ENCODE results near the gene KLK14. TPM values are rescaled to one million over a fixed set of nuclear protein-coding genes. Genes with fewer than 3 reads are reported as not detected.

The KLK14 gene
- total RNA-seq, 2 experiments from 2014 or later: 0.22 TPM; not detected in 1

GRCh38 chr19:51083181-51083580 is 494 bp upstream of the KLK14 start:
- no peak overlapping the region for H3K27ac Mint-ChIP-seq
- no peak for TF ChIP-seq CTCF (IDR thresholded peaks at IDR 0.05)
- DNase-seq: no peak
- no peaks in the 10 kb centered on the region for H3K36me3 ChIP-seq (ENCODE audit: insufficient read depth, low read length)
- no peaks in the 10 kb centered on the region for H3K4me1 ChIP-seq (ENCODE audit: insufficient read depth, low read length)
- no peaks in the 10 kb centered on the region for H3K9me3 Mint-ChIP-seq
- H3K27me3 ChIP-seq (ENCODE audit: control insufficient read depth in 1 of 2, insufficient read depth in 2 of 2, low read length in 2 of 2): no peaks in the 10 kb centered on the region
- CTCF ChIA-PET: no interaction called here
- H3K36me3 Mint-ChIP-seq (ENCODE audit: low read depth): no peaks in the 10 kb centered on the region
- peaks cover 6% of the 10 kb centered on the region for H3K27me3 Mint-ChIP-seq
- no peak overlapping the region for H3K4me3 Mint-ChIP-seq
- no peak for ATAC-seq (ENCODE audit: poor library complexity)
- intact Hi-C loops (cut with DNase I, micrococcal nuclease): no loop called here
- H3K4me3 ChIP-seq (ENCODE audit: low read length): no peak overlapping the region
- H3K9me3 ChIP-seq (ENCODE audit: control insufficient read depth in 1 of 2, insufficient read depth in 1 of 2, low read length in 2 of 2): no peaks in the 10 kb centered on the region
- POLR2A ChIA-PET: no interaction called here
- no peaks in the 10 kb centered on the region for H3K4me1 Mint-ChIP-seq (ENCODE audit: low read depth)
- H3K27ac ChIP-seq (ENCODE audit: low read depth in 1 of 2, low read length in 2 of 2): no peak overlapping the region

DNA sequence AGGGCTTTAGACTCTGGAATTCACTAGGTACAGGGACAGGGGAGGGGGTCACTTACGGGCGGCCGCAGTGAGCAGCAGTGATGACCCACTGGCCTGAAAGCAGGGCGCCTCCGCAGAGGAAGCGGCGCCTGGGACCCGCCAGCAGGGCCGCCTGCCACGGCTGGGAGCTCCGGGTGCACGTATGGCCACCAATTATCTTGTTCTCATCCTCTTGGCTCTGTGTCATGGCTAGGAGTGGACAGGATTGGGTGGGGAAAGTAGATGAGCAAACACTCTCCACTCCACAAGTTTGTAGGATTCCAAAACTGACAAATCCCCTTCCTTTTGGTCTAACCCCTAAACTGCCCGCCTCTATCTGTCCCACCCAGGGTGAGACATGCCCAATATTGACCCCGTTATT is 1.2 kb downstream of the KLK14 start:
- no peak for TF ChIP-seq CTCF (IDR thresholded peaks at IDR 0.05)
- CTCF ChIA-PET: no interaction called here

DNA sequence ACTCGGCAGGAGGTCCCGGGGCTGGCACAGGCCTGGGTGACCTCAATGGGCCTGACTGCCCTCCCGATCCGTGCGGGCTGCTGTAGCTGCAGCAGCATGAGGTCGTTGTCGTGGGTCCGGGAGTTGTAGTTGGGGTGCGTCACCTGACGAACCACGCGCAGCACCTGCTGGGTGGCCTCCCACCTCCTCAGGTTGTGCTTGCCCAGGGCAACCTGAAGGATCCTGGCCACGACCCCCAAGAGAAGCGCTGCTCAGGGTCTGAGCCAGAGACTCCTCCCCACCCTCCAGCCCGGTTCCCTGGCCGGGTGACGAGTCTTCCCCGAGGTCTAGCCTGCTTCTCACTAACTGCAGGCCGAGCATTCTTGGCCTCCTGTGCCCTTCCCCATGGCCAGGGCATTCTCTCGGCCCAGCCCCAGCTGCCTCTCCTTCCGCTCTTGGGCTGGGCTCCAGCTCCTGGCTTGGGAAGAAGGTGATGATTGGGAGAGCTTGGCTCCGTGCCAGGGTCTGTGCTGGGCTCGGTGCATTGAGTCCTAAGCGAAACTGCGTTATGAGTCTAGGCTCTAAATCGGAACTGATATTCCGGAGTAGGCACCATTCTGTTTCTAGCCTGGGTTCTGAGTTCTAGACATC is 3.1 kb downstream of the KLK14 start:
- no peak overlapping the region for H3K4me3 ChIP-seq (ENCODE audit: low read length)
- DNase-seq (no peak), ATAC-seq (ENCODE audit: poor library complexity) (no peak)
- H3K36me3 ChIP-seq (ENCODE audit: insufficient read depth, low read length): no peaks in the 10 kb centered on the region
- no peak overlapping the region for H3K4me3 Mint-ChIP-seq
- H3K9me3 ChIP-seq (ENCODE audit: control insufficient read depth in 1 of 2, insufficient read depth in 1 of 2, low read length in 2 of 2): peaks cover 0 to 2% of the 10 kb centered on the region in 2 experiments
- H3K27me3 Mint-ChIP-seq: peaks cover 6% of the 10 kb centered on the region
- H3K27me3 ChIP-seq (ENCODE audit: control insufficient read depth in 1 of 2, insufficient read depth in 2 of 2, low read length in 2 of 2): no peaks in the 10 kb centered on the region
- H3K27ac Mint-ChIP-seq: no peak overlapping the region
- H3K27ac ChIP-seq (ENCODE audit: low read depth in 1 of 2, low read length in 2 of 2): no peak overlapping the region
- H3K4me1 Mint-ChIP-seq (ENCODE audit: low read depth): no peaks in the 10 kb centered on the region
- no peaks in the 10 kb centered on the region for H3K36me3 Mint-ChIP-seq (ENCODE audit: low read depth)
- CTCF ChIA-PET: no interaction called here
- intact Hi-C loops (cut with DNase I, micrococcal nuclease): no loop called here
- no peaks in the 10 kb centered on the region for H3K9me3 Mint-ChIP-seq
- no peak for TF ChIP-seq CTCF (IDR thresholded peaks at IDR 0.05)
- POLR2A ChIA-PET: no interaction called here
- H3K4me1 ChIP-seq (ENCODE audit: insufficient read depth, low read length): no peaks in the 10 kb centered on the region

More for the DNA sequence above, 1.2 kb downstream of the KLK14 start:
- ATAC-seq (ENCODE audit: poor library complexity) (no peak), DNase-seq (no peak)
- H3K9me3 Mint-ChIP-seq: no peaks in the 10 kb centered on the region
- H3K27ac Mint-ChIP-seq: no peak overlapping the region
- no peaks in the 10 kb centered on the region for H3K9me3 ChIP-seq (ENCODE audit: control insufficient read depth in 1 of 2, insufficient read depth in 1 of 2, low read length in 2 of 2)
- H3K27me3 Mint-ChIP-seq: peaks cover 6% of the 10 kb centered on the region
- no peak overlapping the region for H3K27ac ChIP-seq (ENCODE audit: low read depth in 1 of 2, low read length in 2 of 2)
- intact Hi-C loops (cut with DNase I, micrococcal nuclease): no loop called here
- no peaks in the 10 kb centered on the region for H3K36me3 ChIP-seq (ENCODE audit: insufficient read depth, low read length)
- POLR2A ChIA-PET: no interaction called here
- H3K4me1 ChIP-seq (ENCODE audit: insufficient read depth, low read length): no peaks in the 10 kb centered on the region
- no peaks in the 10 kb centered on the region for H3K27me3 ChIP-seq (ENCODE audit: control insufficient read depth in 1 of 2, insufficient read depth in 2 of 2, low read length in 2 of 2)
- no peak overlapping the region for H3K4me3 Mint-ChIP-seq
- no peak overlapping the region for H3K4me3 ChIP-seq (ENCODE audit: low read length)
- H3K36me3 Mint-ChIP-seq (ENCODE audit: low read depth): no peaks in the 10 kb centered on the region
- no peaks in the 10 kb centered on the region for H3K4me1 Mint-ChIP-seq (ENCODE audit: low read depth)

Measured in CD4-positive, alpha-beta T cell (primary cell).